Neutrophil (primary cell): ENCODE results near the gene GFI1B.
"Not testable (repeated sequence)": the region's sequence is repeated elsewhere in the genome, so short reads cannot be mapped to it uniquely, and the experiment has no call there.

Experiments
- H3K27ac ChIP-seq: fragments of 200-600 bp; sonication (generic); 2 replicates; pipeline ENCODE4 v1.5.1; 2016; ENCODE audit warnings: mild to moderate bottlenecking, moderate library complexity
- H3K27me3 ChIP-seq: fragments of 200-600 bp; sonication (generic); 2 replicates; pipeline ENCODE4 v1.6.0; 2016; ENCODE audit warnings: mild to moderate bottlenecking
- H3K36me3 ChIP-seq: fragments of 200-600 bp; sonication (generic); 2 replicates; pipeline ENCODE4 v1.5.1; 2017
- H3K4me1 ChIP-seq, 2 experiments: fragments of 200-600 bp in 1 of 2; sonication (generic) in 1 of 2; 1 replicate in 1 of 2; 2 replicates in 1 of 2; pipeline versions ENCODE4 v1.5.1 to v1.6.1; 2013 to 2016; ENCODE audit warnings: low read depth in 1 of 2, low read length in 1 of 2, mild to moderate bottlenecking in 1 of 2, moderate library complexity in 1 of 2; ENCODE audit not compliant: control insufficient read depth in 1 of 2, insufficient read depth in 1 of 2
- H3K4me3 ChIP-seq, 2 experiments: fragments of 200-600 bp in 1 of 2; sonication (generic) in 1 of 2; 1 replicate in 1 of 2; 2 replicates in 1 of 2; pipeline ENCODE4 v1.5.1; 2013 to 2016; ENCODE audit warnings: low read depth in 1 of 2, low read length in 1 of 2, mild to moderate bottlenecking in 1 of 2, moderate library complexity in 1 of 2
- H3K9me3 ChIP-seq: fragments of 200-600 bp; sonication (generic); 2 replicates; pipeline ENCODE4 v1.5.1; 2016
- CTCF ChIP-seq: fragments of 200-600 bp; sonication (generic); IDR thresholded peaks from 2 replicates; pipeline ENCODE4 v1.5.1; 2016; ENCODE audit warnings: antibody characterized with exemption

GFI1B gene

GRCh38 chr9:132994410-132995120, 16.1 kb downstream of the GFI1B start:
- no peak overlapping the region for H3K4me3 ChIP-seq
- H3K9me3 ChIP-seq, result no peaks in the 10 kb centered on the region
- peaks cover 7 to 12% of the 10 kb centered on the region in 2 experiments for H3K4me1 ChIP-seq
- H3K36me3 ChIP-seq, result no peaks in the 10 kb centered on the region
- H3K27ac ChIP-seq, result no peak overlapping the region
- no peak for TF ChIP-seq CTCF
- H3K27me3 ChIP-seq, result peaks cover 43% of the 10 kb centered on the region

- H3K9me3 ChIP-seq, result no peaks in the 10 kb centered on the region
- no peaks in the 10 kb centered on the region for H3K36me3 ChIP-seq
- peaks cover 7 to 12% of the 10 kb centered on the region in 2 experiments for H3K4me1 ChIP-seq
- H3K4me3 ChIP-seq, result no peak overlapping the region
- no peak overlapping the region for H3K27ac ChIP-seq
- H3K27me3 ChIP-seq, result peaks cover 43% of the 10 kb centered on the region
- no peak for TF ChIP-seq CTCF
Observed at GRCh38 chr9:132995121-132995420, 16.6 kb downstream of the GFI1B start.

- Histone ChIP-seq H3K36me3 (no peaks in the 10 kb centered on the region), H3K9me3 (no peaks in the 10 kb centered on the region), H3K4me3 (no peak overlapping the region), H3K27me3 (peaks cover 41% of the 10 kb centered on the region), H3K27ac (no peak overlapping the region), H3K4me1 (peaks cover 7 to 12% of the 10 kb centered on the region in 2 experiments)
- no peak for TF ChIP-seq CTCF
Observed at GRCh38 chr9:132995879-132996278, 17.4 kb downstream of the GFI1B start.

- Histone ChIP-seq H3K36me3 (no peaks in the 10 kb centered on the region), H3K27me3 (peaks cover 34% of the 10 kb centered on the region), H3K9me3 (no peaks in the 10 kb centered on the region), H3K4me3 (no peak overlapping the region), H3K4me1 (peaks cover 7 to 12% of the 10 kb centered on the region in 2 experiments), H3K27ac (no peak overlapping the region)
- TF ChIP-seq CTCF, result no peak
Observed at GRCh38 chr9:132996526-132996925, 18.0 kb downstream of the GFI1B start.

- Histone ChIP-seq H3K9me3 (no peaks in the 10 kb centered on the region), H3K27ac (no peak overlapping the region), H3K27me3 (peaks cover 26% of the 10 kb centered on the region), H3K4me3 (no peak overlapping the region), H3K4me1 (peaks cover 7 to 12% of the 10 kb centered on the region in 2 experiments), H3K36me3 (no peaks in the 10 kb centered on the region)
- TF ChIP-seq CTCF, result no peak
Observed at GRCh38 chr9:132997591-132997990, 19.1 kb downstream of the GFI1B start.

GRCh38 chr9:132998221-132998620, 19.7 kb downstream of the GFI1B start:
- not testable (repeated sequence) for H3K27ac ChIP-seq, H3K4me3 ChIP-seq, H3K36me3 ChIP-seq, H3K9me3 ChIP-seq
- peaks cover 7 to 12% of the 10 kb centered on the region in 2 experiments for H3K4me1 ChIP-seq
- peaks cover 29% of the 10 kb centered on the region for H3K27me3 ChIP-seq
